IMR-90 (cell line): ENCODE measurements around the gene RMDN3. TPM values are rescaled to one million over a fixed set of nuclear protein-coding genes. Genes with fewer than 3 reads are reported as not detected.
A peak's percentile ranks its signal among the peaks of the same experiment; 100 is the strongest.

Experiments used
- ATAC-seq: fragments of 200-7000 bp; cut with Tn5 transposase; 2 replicates; pipeline ENCODE4 v1.9.1; 2020; ENCODE audit warnings: low read depth, mild to moderate bottlenecking, moderate library complexity
- BruUV-seq: library from RNA; stranded (reverse); fragments of 400-500 nt; replicated peaks from 2 replicates; lab custom pipeline; 2021; lab: Mats Ljungman, UMichigan
- CTCF ChIA-PET: fragments of 300-600 bp; formaldehyde crosslinking; extraction: SDS; loops from one replicate; lab custom pipeline; 2021; ENCODE audit warnings: antibody characterized with exemption; lab: Yijun Ruan, JAX
- POLR2A ChIA-PET: fragments of 300-600 bp; sonication (Branson Sonifier 250); formaldehyde crosslinking; loops from one replicate; lab custom pipeline; 2022; ENCODE audit warnings: antibody characterized with exemption; ENCODE audit not compliant: unreplicated experiment; lab: Charles Lee
- DNase-seq: peaks from one replicate; pipeline ENCODE4 v3.0.0; 2013
- H2AFZ ChIP-seq: replicated peaks from 2 replicates; pipeline ENCODE3; 2013; ENCODE audit warnings: low read length, mild to moderate bottlenecking; ENCODE audit not compliant: poor library complexity
- H2AK5ac ChIP-seq: 2 replicates; pipeline ENCODE4 v1.6.1; 2013; ENCODE audit warnings: low read depth, low read length, inconsistent platforms
- H2AK9ac ChIP-seq: replicated peaks from 2 replicates; pipeline ENCODE3; 2013; ENCODE audit warnings: mild to moderate bottlenecking, low read depth, low read length, moderate library complexity; ENCODE audit not compliant: poor library complexity
- H2BK120ac ChIP-seq: 2 replicates; pipeline ENCODE4 v1.6.1; 2013; ENCODE audit warnings: low read depth, low read length, inconsistent platforms
- H2BK15ac ChIP-seq: 3 replicates; pipeline ENCODE4 v1.6.1; 2013; ENCODE audit warnings: low read depth, low read length, inconsistent platforms
- H2BK20ac ChIP-seq: 2 replicates; pipeline ENCODE4 v1.6.1; 2013; ENCODE audit warnings: low read depth, mild to moderate bottlenecking, inconsistent platforms, low read length, moderate library complexity
- H2BK5ac ChIP-seq: 2 replicates; pipeline ENCODE4 v1.6.1; 2013; ENCODE audit warnings: mild to moderate bottlenecking, low read depth, low read length, inconsistent platforms; ENCODE audit not compliant: poor library complexity, severe bottlenecking
- H3K14ac ChIP-seq: replicated peaks from 2 replicates; pipeline ENCODE4 v1.6.1; 2013; ENCODE audit warnings: low read depth, low read length, inconsistent platforms
- H3K18ac ChIP-seq: 2 replicates; pipeline ENCODE4 v1.6.1; 2013; ENCODE audit warnings: low read depth, low read length, control low read depth
- H3K23ac ChIP-seq: 2 replicates; pipeline ENCODE4 v1.6.1; 2013; ENCODE audit warnings: low read depth, low read length, inconsistent platforms
- H3K27ac ChIP-seq: 2 replicates; pipeline ENCODE4 v1.5.1; 2013; ENCODE audit warnings: mild to moderate bottlenecking, control low read depth, low read length; ENCODE audit not compliant: insufficient read depth
- H3K27me3 ChIP-seq: 2 replicates; pipeline ENCODE4 v1.6.1; 2013; ENCODE audit warnings: low read length; ENCODE audit not compliant: control insufficient read depth, insufficient read depth
- H3K36me3 ChIP-seq: 2 replicates; pipeline ENCODE4 v1.6.1; 2013; ENCODE audit warnings: low read length, mixed read lengths; ENCODE audit not compliant: control insufficient read depth, insufficient read depth
- H3K4ac ChIP-seq: 2 replicates; pipeline ENCODE4 v1.6.1; 2013; ENCODE audit warnings: low read depth, low read length, inconsistent platforms
- H3K4me1 ChIP-seq: 2 replicates; pipeline ENCODE4 v1.6.1; 2013; ENCODE audit warnings: low read length, mixed read lengths; ENCODE audit not compliant: control insufficient read depth, insufficient read depth
- H3K4me2 ChIP-seq: 2 replicates; pipeline ENCODE4 v1.6.1; 2013; ENCODE audit warnings: low read depth, mild to moderate bottlenecking, control low read depth, low read length, moderate library complexity
- H3K4me3 ChIP-seq: 2 replicates; pipeline ENCODE4 v1.5.1; 2013; ENCODE audit warnings: low read depth, mild to moderate bottlenecking, control low read depth, low read length, moderate library complexity; ENCODE audit not compliant: insufficient read depth
- H3K56ac ChIP-seq: 2 replicates; pipeline ENCODE4 v1.6.1; 2013; ENCODE audit warnings: low read length, inconsistent platforms; ENCODE audit not compliant: insufficient read depth; ENCODE audit errors: extremely low read depth
- H3K79me1 ChIP-seq, 2 experiments: 2 replicates each; pipeline ENCODE4 v1.6.1; 2013; ENCODE audit warnings: low read length in 2 of 2, inconsistent platforms in 1 of 2, low read depth in 1 of 2
- H3K9ac ChIP-seq: 2 replicates; pipeline ENCODE4 v1.6.1; 2013; ENCODE audit warnings: low read depth, low read length, control low read depth
- H3K9me1 ChIP-seq: 2 replicates; pipeline ENCODE4 v1.6.1; 2013; ENCODE audit warnings: low read length, inconsistent platforms; ENCODE audit not compliant: insufficient read depth
- H3K9me3 ChIP-seq: 2 replicates; pipeline ENCODE4 v1.6.1; 2013; ENCODE audit warnings: low read length; ENCODE audit not compliant: control insufficient read depth, insufficient read depth
- H4K20me1 ChIP-seq: 2 replicates; pipeline ENCODE4 v1.6.1; 2013; ENCODE audit warnings: low read length, inconsistent platforms; ENCODE audit not compliant: insufficient read depth
- H4K5ac ChIP-seq: 2 replicates; pipeline ENCODE4 v1.6.1; 2013; ENCODE audit warnings: mild to moderate bottlenecking, low read depth, low read length, control low read depth
- H4K8ac ChIP-seq, 2 experiments: 2 replicates each; pipeline ENCODE4 v1.6.1; 2013; ENCODE audit warnings: low read depth in 2 of 2, low read length in 2 of 2, control low read depth in 1 of 2, inconsistent platforms in 1 of 2
- H4K91ac ChIP-seq: 2 replicates; pipeline ENCODE4 v1.6.1; 2013; ENCODE audit warnings: low read depth, low read length, inconsistent platforms; ENCODE audit not compliant: insufficient read depth
- BHLHE40 ChIP-seq: fragments of 150-350 bp; IDR thresholded peaks from 2 replicates; pipeline ENCODE4 v1.6.1; 2016; ENCODE audit warnings: mild to moderate bottlenecking, low read depth, low read length
- CEBPB ChIP-seq: IDR thresholded peaks from 2 replicates; pipeline ENCODE4 v1.6.1; 2012; ENCODE audit warnings: low read depth, low read length, improper control_type of control experiment
- CHD1 ChIP-seq: IDR thresholded peaks from 2 replicates; pipeline ENCODE4 v1.6.1; 2012; ENCODE audit warnings: low read depth, low read length, improper control_type of control experiment
- CTCF ChIP-seq: conservative IDR thresholded peaks from 2 replicates; pipeline ENCODE4 v1.5.1; 2012; ENCODE audit warnings: mild to moderate bottlenecking, low read depth, low read length, improper control_type of control experiment
- ELK1 ChIP-seq: fragments of 150-350 bp; IDR thresholded peaks from 2 replicates; pipeline ENCODE4 v1.6.1; 2016; ENCODE audit warnings: low read depth, mild to moderate bottlenecking, low read length, moderate library complexity, borderline replicate concordance
- FOS ChIP-seq: fragments of 150-350 bp; IDR thresholded peaks from 2 replicates; pipeline ENCODE4 v1.6.1; 2016; ENCODE audit warnings: low read depth, low read length
- MAFK ChIP-seq: IDR thresholded peaks from 2 replicates; pipeline ENCODE4 v1.6.1; 2012; ENCODE audit warnings: low read depth, low read length, improper control_type of control experiment
- MAZ ChIP-seq: IDR thresholded peaks from 2 replicates; pipeline ENCODE4 v1.6.1; 2012; ENCODE audit warnings: low read depth, mild to moderate bottlenecking, low read length, improper control_type of control experiment, moderate library complexity, borderline replicate concordance
- MXI1 ChIP-seq: IDR thresholded peaks from 2 replicates; pipeline ENCODE4 v1.6.1; 2012; ENCODE audit warnings: low read depth, mild to moderate bottlenecking, low read length, moderate library complexity, borderline replicate concordance
- NFE2L2 ChIP-seq: fragments of 150-350 bp; IDR thresholded peaks from 2 replicates; pipeline ENCODE4 v1.6.1; 2016; ENCODE audit warnings: low read depth, mild to moderate bottlenecking, low read length
- POLR2A ChIP-seq: IDR thresholded peaks from 2 replicates; pipeline ENCODE4 v1.6.1; 2012; ENCODE audit warnings: mild to moderate bottlenecking, low read depth, low read length
- RAD21 ChIP-seq: IDR thresholded peaks from 2 replicates; pipeline ENCODE4 v1.6.1; 2012; ENCODE audit warnings: low read length, improper control_type of control experiment
- RCOR1 ChIP-seq: IDR thresholded peaks from 2 replicates; pipeline ENCODE4 v1.6.1; 2012; ENCODE audit warnings: mild to moderate bottlenecking, low read length, improper control_type of control experiment; ENCODE audit not compliant: insufficient replicate concordance
- RFX5 ChIP-seq: IDR thresholded peaks from 2 replicates; pipeline ENCODE4 v1.8.0; 2012; ENCODE audit warnings: low read depth, mild to moderate bottlenecking, low read length, moderate library complexity
- SMC3 ChIP-seq: fragments of 150-350 bp; IDR thresholded peaks from 2 replicates; pipeline ENCODE4 v1.6.1; 2016; ENCODE audit warnings: low read depth, mild to moderate bottlenecking, antibody characterized with exemption, low read length, moderate library complexity
- WGBS, 2 experiments: methylation state at CpG; one replicate each; pipeline versions ENCODE4 v1.1.5 to v1.1.7; 2013; ENCODE audit warnings: missing lambda C conversion rate in 2 of 2; ENCODE audit not compliant: insufficient read length in 1 of 2; ENCODE audit errors: extremely low coverage in 2 of 2; 5-methylcytosine and 5-hydroxymethylcytosine counted together
- dilution Hi-C: fragments of 300-500 bp; cut with HindIII; formaldehyde crosslinking; loops from one replicate; pipeline ENCODE4 v1.14.3; 2018; ENCODE audit warnings: low sequenced_read_pairs; ENCODE audit not compliant: unreplicated experiment
- in situ Hi-C: fragments of 300-500 bp; cut with MboI; formaldehyde crosslinking; loops from 3 replicates; pipeline ENCODE4 v1.14.3; 2019; ENCODE audit warnings: low sequenced_read_pairs, inconsistent platforms, mixed read lengths
- intact Hi-C: fragments of 100-400 bp; cut with micrococcal nuclease; formaldehyde crosslinking; loops from 2 replicates; pipeline ENCODE4 v1.10.0; 2022
- polyA plus RNA-seq, 3 experiments: library from polyadenylated mRNA; depleted of rRNA; stranded (reverse); fragments of >200 nt; gene quantifications; 2 replicates each; pipeline ENCODE4 v1.2.3, GENCODE V29; 2012; ENCODE audit warnings: low replicate concordance in 1 of 3
- total RNA-seq: library from RNA; depleted of rRNA; stranded (reverse); fragments of >200 nt; gene quantifications from 2 replicates; pipeline ENCODE4 v1.2.3, GENCODE V29; 2012

Gene RMDN3
- total and polyA plus RNA-seq, 2 of the 4 experiments (the other 2 are of a cell fraction), result 14.7 to 25.7 TPM

GRCh38 chr15:40693904-40694687 lies 61.0 kb downstream of the RMDN3 start:
- peak overlapping the region; percentile 84 for H2BK5ac ChIP-seq
- peak overlapping the region; percentile 84 for H2AK9ac ChIP-seq
- H3K4ac ChIP-seq, result peak overlapping the region; percentile 94
- peak overlapping the region; percentile 80 for H3K4me3 ChIP-seq
- H3K18ac ChIP-seq, result peak overlapping the region; percentile 62
- DNase-seq, result no peak
- intact Hi-C loops, result loop anchor here (2.0 kb wide), 1 partner anchor 99 kb away; the partner anchor contains the start of gene KNL1
- peak overlapping the region; percentile 73 for H4K5ac ChIP-seq
- H3K27me3 ChIP-seq, result no peaks in the 10 kb centered on the region
- peaks cover 3% of the 10 kb centered on the region; the same call in 1 of the 2 replicates for H4K20me1 ChIP-seq
- no peak overlapping the region; the same call in 2 of the 3 replicates for H2BK15ac ChIP-seq
- in situ Hi-C loops, result no loop called here
- TSS peak; percentile 63 for BruUV-seq
- H3K23ac ChIP-seq, result peak overlapping the region; percentile 94
- H3K9me3 ChIP-seq, result no peaks in the 10 kb centered on the region
- H3K4me2 ChIP-seq, result peak overlapping the region; percentile 88
- peak overlapping the region; percentile 45; the same call in 1 of the 2 replicates for H2BK120ac ChIP-seq
- dilution Hi-C loops, result no loop called here
- H4K8ac ChIP-seq, result peak overlapping the region; percentile 60 to 89; a peak in 3 of 4 replicates
- peak overlapping the region; percentile 91 for H2AFZ ChIP-seq
- H4K91ac ChIP-seq, result peak overlapping the region; percentile 69
- peak overlapping the region; percentile 93 for H3K27ac ChIP-seq
- no peak for ATAC-seq
- ChIA-PET CTCF (interaction anchor here (0.8 to 1.1 kb wide), 2 partner anchors 13 to 104 kb away, joined by 3 to 4 read pairs; no protein-coding TSS in a partner anchor), POLR2A (interaction anchor here (0.5 to 0.6 kb wide), 2 partner anchors 62 to 68 kb away, joined by 5 to 12 read pairs; no protein-coding TSS in a partner anchor)
- H3K14ac ChIP-seq, result peak overlapping the region; percentile 95
- peaks cover 4% of the 10 kb centered on the region; the same call in 1 of the 2 replicates for H3K4me1 ChIP-seq
- H3K79me1 ChIP-seq, result peaks cover 20 to 36% of the 10 kb centered on the region in 2 experiments
- peak overlapping the region; percentile 96 for H3K9ac ChIP-seq
- peak overlapping the region; percentile 75 for H3K56ac ChIP-seq
- H3K36me3 ChIP-seq, result peaks cover 4% of the 10 kb centered on the region; the same call in 1 of the 2 replicates
- H2BK20ac ChIP-seq, result no peak overlapping the region
- H3K9me1 ChIP-seq, result no peaks in the 10 kb centered on the region
- 32% methylated on average over 28 of the region's 31 CpGs; no CpG with 5 or more reads in 1 of the 2 experiments for WGBS, 2 experiments
- peak overlapping the region; percentile 67 for H2AK5ac ChIP-seq
- no peak for TF ChIP-seq RAD21
- TF ChIP-seq RCOR1, result no peak
- no peak for TF ChIP-seq BHLHE40
- no peak for TF ChIP-seq MAFK
- TF ChIP-seq MXI1, result no peak
- no peak for TF ChIP-seq POLR2A
- TF ChIP-seq NFE2L2, result no peak
- no peak for TF ChIP-seq FOS
- TF ChIP-seq SMC3, result no peak
- TF ChIP-seq ELK1, result no peak
- no peak for TF ChIP-seq RFX5
- no peak for TF ChIP-seq CEBPB
- TF ChIP-seq MAZ, result no peak
- no peak for TF ChIP-seq CTCF
- no peak for TF ChIP-seq CHD1
